GM21381 (cell line): ENCODE data around the gene BAHCC1.

ENCODE experiments used
- ATAC-seq: cut with Tn5 transposase; IDR thresholded peaks from one replicate; pipeline ENCODE4 v1.9.1; 2021; ENCODE audit warnings: mild to moderate bottlenecking, moderate library complexity; ENCODE audit not compliant: unreplicated experiment

Gene BAHCC1

GRCh38 chr17:81477173-81477572 is 81.9 kb downstream of the BAHCC1 start:
- ATAC-seq, result no peak

DNA sequence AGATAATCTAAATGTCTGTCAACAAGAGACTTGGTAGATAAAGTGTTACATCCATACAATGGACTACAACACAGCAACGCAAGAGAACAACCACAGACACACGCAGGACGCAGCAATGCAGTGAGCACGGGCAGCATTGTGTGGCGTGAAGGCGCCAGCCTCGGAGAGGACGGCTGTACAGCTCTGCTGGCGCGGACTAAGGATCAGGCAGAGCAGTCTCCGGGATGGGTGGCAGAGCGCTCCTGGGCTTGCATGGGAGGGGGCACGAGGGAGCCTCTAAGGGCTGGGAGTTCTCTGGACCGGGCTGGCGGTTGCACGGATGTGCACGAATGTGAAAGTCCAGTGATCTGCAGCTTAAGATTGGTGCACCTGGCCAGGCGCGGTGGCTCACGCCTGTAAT is 82.9 kb downstream of the BAHCC1 start:
- ATAC-seq, result no peak

GRCh38 chr17:81479175-81480071 is 84.2 kb downstream of the BAHCC1 start:
- no peak for ATAC-seq

GRCh38 chr17:81480140-81481072 is 85.1 kb downstream of the BAHCC1 start:
- ATAC-seq, result no peak

- no peak for ATAC-seq
Observed at GRCh38 chr17:81481073-81481799, 86.0 kb downstream of the BAHCC1 start.

DNA sequence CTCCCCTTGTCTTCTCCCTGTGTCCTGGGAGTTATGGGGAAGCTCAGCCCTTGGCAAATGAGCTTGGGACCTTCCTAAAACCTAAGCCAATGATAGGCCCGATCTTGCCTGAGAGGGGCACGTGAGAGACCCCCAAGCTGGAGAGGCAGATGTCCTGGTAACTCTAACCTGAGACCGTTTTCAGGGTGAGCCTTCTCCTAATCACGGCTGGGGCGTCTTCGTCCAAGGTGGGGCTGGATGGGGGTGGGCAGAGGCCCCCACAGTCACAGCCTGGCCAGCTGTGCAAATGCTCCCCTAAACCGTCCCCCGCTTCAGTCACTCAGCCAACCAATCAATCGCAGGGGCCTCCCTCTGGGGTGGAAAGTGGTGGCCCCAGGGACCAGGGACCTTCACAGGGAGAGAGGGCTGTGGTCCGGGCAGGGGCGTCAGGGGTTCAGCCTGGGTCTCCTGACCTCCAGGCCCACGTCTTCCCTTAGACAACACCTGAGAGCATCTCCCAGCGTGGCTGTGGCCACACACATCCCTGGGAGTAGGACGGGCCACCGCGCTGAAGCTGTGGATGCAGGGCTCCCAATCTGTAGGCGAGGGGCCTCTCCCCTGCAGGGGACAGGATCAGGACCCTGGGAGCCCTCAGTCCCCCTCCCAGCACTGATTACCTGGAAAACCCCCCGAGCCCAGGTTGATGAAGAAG is 86.7 kb downstream of the BAHCC1 start:
- no peak for ATAC-seq

DNA sequence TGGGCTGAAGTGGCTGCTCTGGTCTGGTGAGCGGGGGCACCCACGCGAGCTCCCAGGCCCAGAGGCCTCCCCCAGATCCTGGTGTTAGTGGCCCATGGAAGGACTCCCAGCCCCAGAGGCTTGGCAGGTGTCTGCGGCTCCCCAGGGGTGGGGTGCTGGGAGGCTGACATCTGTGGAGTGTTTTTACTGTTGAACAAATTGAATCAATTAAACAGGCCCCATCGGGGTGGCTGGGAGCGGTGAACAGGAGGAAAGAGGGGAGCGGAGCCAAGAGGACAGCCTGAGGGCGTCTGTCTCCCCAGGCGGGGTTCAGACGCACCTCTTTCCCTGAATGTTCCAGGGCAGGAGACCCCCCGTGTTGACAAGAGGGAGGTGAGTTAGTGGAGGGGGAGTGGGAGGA is 87.4 kb downstream of the BAHCC1 start:
- no peak for ATAC-seq

GRCh38 chr17:81483085-81483861 is 88.0 kb downstream of the BAHCC1 start:
- no peak for ATAC-seq

DNA sequence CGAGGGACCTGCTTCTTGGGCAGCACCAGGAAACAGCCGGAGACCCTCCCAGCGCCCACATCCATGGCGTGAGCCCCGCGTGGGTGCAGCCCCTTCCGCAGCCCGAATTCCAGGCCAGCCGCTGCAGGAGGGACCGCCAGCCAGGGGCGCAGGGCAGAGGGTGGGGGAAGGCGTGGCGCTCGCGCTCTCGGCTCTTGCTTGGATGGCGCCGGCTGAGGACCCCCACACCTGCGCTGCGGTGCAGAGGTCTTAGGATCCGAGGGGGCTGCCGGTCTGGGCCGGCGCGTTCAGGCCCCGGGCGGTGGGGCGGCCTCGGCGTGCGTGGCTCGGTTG is 88.6 kb downstream of the BAHCC1 start:
- ATAC-seq, result no peak

DNA sequence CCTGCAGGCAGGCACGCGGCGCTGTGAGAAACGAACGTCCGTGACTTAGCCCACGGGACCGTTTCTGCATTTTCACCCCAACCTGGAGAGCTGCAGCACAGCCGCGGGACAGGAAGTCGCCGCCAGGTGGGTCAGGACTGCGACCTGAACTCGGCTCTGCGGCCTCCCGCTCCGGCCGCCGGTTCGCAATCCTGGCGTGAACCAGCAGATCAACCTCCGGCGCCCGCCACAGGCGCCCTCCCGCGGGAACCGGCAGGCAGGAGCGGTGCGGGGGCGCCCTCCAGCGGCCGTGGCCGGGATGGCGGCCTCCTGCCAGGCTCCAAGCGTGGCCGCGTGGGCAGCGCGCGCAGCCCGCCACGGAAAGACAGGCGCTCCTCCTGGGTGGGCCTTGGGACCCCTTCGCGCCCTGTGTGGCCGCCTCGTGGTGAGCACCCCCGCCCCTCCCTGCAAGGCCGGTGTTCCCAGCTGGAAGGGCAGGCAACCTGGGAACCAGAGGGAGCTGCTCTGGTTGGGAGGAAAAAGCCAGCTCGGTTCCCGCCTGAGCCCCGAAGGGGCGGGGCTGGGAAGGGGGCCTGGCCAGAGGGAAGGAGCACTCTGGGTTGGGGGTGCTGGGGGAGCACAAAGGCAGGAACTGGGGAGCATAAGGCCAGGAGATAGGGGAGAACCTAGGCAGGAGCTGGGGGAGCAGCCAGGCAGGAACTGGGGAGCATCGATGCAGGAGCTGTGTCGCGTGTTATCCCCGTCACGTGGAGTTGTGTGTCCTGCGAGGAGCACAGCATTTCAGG is 89.1 kb downstream of the BAHCC1 start:
- peak; percentile 45 for ATAC-seq

DNA sequence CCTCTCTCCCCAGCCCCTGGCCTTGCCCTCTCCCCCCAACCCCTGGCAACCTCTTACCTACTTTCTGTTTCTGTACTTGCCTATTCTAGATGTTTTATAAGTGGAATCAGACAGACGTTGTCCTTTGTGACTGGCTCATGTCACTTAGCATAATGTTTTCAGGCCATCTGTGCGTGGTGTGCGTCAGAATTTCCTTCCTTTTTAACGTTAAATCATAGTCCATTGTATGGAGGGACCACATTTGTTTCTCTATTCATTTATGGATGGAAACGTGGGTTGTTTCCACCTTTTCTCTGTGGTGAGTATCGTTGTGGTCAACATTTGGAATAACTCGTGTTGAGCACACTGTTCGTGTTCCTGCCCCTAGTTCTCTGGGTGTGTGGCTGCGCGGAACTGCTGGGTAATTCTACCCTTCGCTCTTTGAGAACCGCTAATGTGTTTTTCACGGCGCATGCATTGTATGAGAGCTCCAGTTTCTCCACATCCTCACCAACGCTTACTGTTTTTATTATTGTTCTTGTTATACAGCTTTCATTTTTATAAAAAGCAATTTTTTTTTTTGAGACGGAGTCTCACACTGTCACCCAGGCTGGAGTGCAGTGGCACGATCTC is 91.0 kb downstream of the BAHCC1 start:
- no peak for ATAC-seq

DNA sequence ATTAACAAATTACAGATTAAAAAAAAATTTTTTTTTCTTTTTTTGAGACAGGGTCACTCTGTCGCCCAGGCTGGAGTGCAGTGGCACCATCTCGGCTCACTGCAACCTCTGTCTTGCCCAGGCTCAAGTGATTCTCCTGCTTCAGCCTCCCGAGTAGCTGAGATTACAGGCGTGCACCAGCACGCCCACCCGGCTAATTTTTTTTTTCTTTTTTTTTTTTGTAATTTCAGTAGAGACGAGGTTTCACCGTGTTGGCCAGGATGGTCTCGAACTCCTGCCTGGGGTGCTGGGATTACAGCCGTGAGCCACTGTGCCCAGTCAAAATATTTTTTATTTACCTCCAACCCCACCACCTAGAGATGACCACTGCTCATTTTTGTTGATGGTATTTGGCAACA is 91.8 kb downstream of the BAHCC1 start:
- ATAC-seq, result no peak

DNA sequence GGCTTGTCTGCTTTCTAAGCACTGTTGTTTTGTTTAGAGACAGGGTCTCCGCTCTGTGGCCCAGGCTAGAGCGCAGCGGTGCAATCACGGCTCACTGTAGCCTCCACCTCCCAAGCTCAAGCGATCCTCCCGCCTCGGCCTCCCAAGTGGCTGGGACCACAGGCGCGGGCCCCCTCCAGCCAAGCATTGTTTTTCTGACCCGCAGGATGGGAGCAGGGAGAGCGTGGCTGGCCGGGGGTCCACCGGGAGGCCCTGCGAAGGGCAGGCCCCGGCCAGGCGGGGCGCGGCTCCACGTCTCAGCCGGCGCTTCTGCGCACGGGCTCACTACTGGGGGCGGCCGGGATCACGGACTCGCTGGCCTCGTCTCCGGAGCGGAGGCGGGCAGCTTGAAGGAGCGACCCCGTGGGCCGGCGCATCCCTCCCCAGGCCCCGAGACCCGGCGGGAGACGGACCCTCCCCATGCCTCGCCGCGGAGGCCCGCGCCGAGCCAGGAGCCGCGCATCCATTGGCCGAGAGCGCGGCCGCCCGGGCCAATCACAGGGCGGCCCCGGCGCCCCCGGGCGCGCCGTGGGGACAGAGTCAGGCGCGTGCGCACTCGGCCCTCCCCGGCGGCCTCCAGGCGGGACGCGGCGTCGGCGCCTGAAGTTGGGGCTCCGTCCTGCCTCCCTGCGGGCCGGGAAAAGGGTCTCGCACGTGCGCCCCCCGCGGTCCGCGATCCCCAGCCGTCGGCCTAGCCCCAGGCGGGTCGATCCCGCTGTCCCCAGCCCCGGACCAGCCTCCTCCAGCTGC is 92.4 kb downstream of the BAHCC1 start:
- ATAC-seq, result peak; percentile 57

GRCh38 chr17:81488276-81488860 is 93.1 kb downstream of the BAHCC1 start:
- no peak for ATAC-seq

- ATAC-seq, result no peak
Observed at GRCh38 chr17:81489012-81489997, 94.0 kb downstream of the BAHCC1 start.
